ENCODE data around the gene CTDNEP1.

DNA sequence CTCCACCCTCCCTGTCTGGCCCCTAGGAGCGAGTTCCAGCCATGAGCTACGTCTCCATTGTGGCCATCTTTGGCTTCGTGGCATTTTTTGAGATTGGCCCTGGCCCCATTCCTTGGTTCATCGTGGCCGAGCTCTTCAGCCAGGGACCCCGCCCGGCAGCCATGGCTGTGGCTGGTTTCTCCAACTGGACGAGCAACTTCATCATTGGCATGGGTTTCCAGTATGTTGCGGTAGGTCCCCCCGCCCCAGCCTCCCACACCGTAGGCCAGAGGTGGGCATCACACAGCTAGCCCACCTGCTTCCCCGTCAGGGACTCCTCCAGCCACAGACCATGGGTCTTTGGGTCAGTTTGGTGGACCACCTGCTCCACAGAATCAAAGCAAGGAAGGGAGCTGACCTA lies 34.1 kb upstream of the CTDNEP1 start:
- TF ChIP-seq, protein P1, sequence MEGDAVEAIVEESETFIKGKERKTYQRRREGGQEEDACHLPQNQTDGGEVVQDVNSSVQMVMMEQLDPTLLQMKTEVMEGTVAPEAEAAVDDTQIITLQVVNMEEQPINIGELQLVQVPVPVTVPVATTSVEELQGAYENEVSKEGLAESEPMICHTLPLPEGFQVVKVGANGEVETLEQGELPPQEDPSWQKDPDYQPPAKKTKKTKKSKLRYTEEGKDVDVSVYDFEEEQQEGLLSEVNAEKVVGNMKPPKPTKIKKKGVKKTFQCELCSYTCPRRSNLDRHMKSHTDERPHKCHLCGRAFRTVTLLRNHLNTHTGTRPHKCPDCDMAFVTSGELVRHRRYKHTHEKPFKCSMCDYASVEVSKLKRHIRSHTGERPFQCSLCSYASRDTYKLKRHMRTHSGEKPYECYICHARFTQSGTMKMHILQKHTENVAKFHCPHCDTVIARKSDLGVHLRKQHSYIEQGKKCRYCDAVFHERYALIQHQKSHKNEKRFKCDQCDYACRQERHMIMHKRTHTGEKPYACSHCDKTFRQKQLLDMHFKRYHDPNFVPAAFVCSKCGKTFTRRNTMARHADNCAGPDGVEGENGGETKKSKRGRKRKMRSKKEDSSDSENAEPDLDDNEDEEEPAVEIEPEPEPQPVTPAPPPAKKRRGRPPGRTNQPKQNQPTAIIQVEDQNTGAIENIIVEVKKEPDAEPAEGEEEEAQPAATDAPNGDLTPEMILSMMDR (IDR thresholded peaks at IDR 0.05 in 4 of 5, conservative IDR thresholded peaks at IDR 0.05 in 1 of 5): no peak
- TF ChIP-seq POLR2A (IDR thresholded peaks at IDR 0.05): no peak
